Upper lobe of left lung (tissue), 4 donors: Measurements from ENCODE around the gene RAB33A.

Source experiments
- CTCF ChIP-seq, 6 experiments: fragments of 450-650 bp in 4 of 6; fragments of 200-600 bp in 2 of 6; sonication (generic) in 2 of 6; IDR thresholded peaks; one replicate each; pipeline ENCODE4 v1.5.1; 2016 to 2019; ENCODE audit warnings: antibody characterized with exemption in 6 of 6
- POLR2A ChIP-seq, 4 donors: fragments of 450-650 bp; IDR thresholded peaks; one replicate each; pipeline ENCODE4 v1.5.1; 2016 to 2017; ENCODE audit warnings: antibody characterized with exemption in 4 of 4, mild to moderate bottlenecking in 2 of 4
- POLR2AphosphoS5 ChIP-seq, 2 donors: sonication (generic); formaldehyde crosslinking; IDR thresholded peaks; one replicate each; pipeline ENCODE4 v1.5.1; 2017; ENCODE audit warnings: antibody characterized with exemption in 2 of 2

- TF ChIP-seq CTCF (IDR thresholded peaks at IDR 0.05): no peak
- no peak for TF ChIP-seq POLR2A (IDR thresholded peaks at IDR 0.05)
- no peak for TF ChIP-seq POLR2AphosphoS5 (IDR thresholded peaks at IDR 0.05)
These were observed 12.4 kb downstream of the RAB33A start for GRCh38 chrX:130184168-130184567.
